Measurements from ENCODE around the gene TMEM79.

TMEM79 gene, protein sequence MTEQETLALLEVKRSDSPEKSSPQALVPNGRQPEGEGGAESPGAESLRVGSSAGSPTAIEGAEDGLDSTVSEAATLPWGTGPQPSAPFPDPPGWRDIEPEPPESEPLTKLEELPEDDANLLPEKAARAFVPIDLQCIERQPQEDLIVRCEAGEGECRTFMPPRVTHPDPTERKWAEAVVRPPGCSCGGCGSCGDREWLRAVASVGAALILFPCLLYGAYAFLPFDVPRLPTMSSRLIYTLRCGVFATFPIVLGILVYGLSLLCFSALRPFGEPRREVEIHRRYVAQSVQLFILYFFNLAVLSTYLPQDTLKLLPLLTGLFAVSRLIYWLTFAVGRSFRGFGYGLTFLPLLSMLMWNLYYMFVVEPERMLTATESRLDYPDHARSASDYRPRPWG

GRCh38 chr1:156284112-156284511 is at the start of gene TMEM79:
TSS of gene TMEM79 (plus strand) at chr1:156284325. CDS start at chr1:156285227, 902 bp downstream.
- DNase-seq, result no peak

DNA sequence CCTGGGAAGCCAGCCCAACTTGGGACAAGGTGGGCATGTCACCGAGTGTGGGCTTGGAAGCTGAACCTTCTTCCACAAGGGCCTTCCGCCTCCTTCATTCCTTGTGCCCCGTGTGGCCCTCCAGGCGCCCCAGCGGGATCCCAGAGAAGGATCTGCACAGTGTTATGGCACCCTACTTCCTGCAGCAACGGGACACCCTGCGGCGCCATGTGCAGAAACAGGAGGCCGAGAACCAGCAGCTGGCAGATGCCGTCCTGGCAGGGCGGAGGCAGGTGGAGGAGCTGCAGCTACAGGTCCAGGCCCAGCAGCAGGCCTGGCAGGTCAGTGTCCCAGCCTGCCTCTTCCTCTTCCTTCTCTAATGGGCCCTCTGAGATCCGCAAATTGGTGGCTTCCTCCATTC is 48.0 kb upstream of the TMEM79 start:
- DNase-seq, result no peak

DNA sequence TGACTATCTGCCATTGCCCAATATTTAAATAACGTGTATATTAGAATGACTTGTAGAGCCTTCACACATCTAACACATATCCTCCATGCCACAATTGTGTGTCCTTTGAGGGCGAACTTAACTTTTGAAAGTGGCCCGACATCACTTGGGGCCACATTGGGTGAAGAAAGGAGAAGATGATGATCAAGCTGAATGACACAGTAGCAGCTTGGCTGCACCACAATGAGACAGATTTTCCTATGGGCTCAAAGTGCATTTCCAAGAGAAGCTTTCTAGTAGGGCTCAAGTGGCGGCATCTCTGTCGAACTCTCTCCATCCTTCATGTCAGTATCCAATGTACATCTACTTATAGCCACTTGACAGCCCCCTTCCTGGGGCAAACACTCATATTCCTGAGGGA is 45.9 kb upstream of the TMEM79 start:
- no peak for DNase-seq

DNA sequence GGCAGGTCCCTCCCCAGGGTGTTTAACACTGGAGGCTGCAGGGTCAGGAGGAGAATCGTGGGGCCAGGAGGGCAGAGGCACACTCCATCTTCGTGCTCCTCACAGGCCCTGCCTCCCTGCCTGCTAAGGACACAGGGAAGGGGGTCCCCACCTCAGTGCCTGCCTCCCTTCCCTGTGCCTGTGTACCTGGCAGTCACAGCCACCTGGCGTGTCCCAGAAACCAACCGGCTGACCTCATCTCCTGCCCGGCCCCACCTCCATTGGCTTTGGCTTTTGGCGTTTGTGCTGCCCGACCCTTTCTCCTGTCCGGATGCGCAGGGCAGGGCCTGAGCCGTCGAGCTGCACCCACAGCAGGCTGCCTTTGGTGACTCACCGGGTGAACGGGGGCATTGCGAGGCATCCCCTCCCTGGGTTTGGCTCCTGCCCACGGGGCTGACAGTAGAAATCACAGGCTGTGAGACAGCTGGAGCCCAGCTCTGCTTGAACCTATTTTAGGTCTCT is 42.8 kb upstream of the TMEM79 start:
- DNase-seq, result no peak

GRCh38 chr1:156241926-156242325 is 42.2 kb upstream of the TMEM79 start, which contains the start of gene BGLAP:
TSS of gene BGLAP (plus strand) at chr1:156242184. CDS start at chr1:156242232, 48 bp downstream.
- DNase-seq, result no peak

GRCh38 chr1:156242738-156243137 is 41.4 kb upstream of the TMEM79 start:
- DNase-seq, result no peak

- no peak for DNase-seq
Measured at GRCh38 chr1:156244126-156244525, 40.0 kb upstream of the TMEM79 start.

GRCh38 chr1:156244712-156245111 is 39.4 kb upstream of the TMEM79 start:
- no peak for DNase-seq

GRCh38 chr1:156245451-156246232 is 38.5 kb upstream of the TMEM79 start:
- DNase-seq, result no peak

- no peak for DNase-seq
Measured at GRCh38 chr1:156246241-156246780, 37.8 kb upstream of the TMEM79 start.

DNA sequence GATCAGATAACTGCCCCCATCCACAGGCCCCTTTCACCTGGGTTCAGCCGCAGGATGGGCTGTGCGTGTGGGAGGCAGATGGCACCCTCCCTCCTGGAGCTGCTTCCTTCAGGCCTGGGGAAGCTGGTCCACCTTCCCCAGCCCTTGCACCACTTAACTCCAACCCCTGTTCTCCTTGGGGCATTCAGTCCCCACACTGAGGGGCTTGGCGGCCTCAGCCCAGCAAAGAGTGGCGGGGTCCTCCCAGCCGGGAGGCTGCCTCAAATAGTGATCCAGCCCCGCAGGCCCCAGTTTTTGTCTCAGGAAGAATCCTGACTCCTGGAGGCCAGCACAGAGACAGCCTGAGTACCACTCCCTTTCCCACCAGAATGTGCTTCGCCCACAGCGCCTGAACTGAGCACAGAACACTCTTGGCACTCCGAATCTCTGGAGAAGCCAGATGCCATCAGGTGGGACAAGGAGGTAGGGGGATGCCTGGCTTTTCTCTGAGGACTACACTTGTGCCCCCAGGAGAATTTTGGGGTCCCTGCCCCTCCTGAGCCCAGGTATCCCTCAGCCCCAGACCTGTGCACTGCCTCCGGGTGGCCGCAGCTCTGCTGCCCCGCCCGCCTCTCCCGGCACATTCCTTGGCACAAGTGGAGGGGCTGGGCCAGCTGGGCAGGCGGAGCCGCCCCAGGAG is 37.2 kb upstream of the TMEM79 start:
- no peak for DNase-seq

- DNase-seq, result no peak
Measured at GRCh38 chr1:156247460-156248322, 36.4 kb upstream of the TMEM79 start, which contains the start of gene PAQR6. TSS of gene PAQR6 (minus strand) at chr1:156248056. CDS start at chr1:156246731, 1,325 bp downstream.

- DNase-seq, result no peak
Measured at GRCh38 chr1:156248323-156248683, 35.8 kb upstream of the TMEM79 start.

DNA sequence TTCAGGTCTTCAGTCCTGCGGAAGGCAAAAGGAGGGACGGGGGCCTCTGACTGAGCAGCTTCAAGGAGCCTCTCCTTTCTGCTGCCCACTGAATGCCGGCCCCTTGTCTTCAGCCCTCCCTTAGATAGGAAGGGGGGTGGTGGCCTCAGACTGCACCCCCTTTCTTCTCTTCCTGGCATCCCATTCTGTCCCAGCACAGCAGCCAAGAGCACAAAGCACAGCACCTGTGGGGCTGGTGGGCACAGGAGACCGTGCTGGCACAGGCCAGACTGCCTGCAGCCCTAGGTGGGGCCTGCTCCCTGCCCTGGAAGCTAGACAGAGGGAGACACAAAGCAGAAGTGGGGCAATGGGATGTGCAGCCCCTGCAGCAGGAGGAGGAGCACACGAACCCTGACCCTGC is 34.5 kb upstream of the TMEM79 start:
- no peak for DNase-seq

GRCh38 chr1:156251527-156251926 is 32.6 kb upstream of the TMEM79 start:
- DNase-seq, result no peak

DNA sequence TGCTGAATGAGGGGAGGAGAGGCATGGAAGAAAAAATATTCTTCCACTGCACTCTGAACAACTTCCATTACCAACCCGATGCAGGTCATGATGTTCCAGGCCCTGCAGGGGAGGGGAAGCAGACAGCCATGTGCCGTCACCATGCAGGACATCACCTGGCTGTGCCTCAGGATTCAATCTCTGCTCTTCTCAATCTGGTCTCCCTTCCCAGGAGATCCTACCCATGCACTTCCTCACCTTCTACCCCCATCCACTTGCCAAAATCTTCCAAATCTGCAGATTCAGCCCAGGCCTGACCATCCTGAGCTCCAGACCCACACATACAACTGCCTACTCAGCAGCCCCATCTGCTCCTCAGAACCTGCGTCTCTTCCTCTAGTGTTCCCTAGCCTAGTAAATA is 30.5 kb upstream of the TMEM79 start:
- no peak for DNase-seq

- DNase-seq, result no peak
Measured at GRCh38 chr1:156257711-156258110, 26.4 kb upstream of the TMEM79 start.

DNA sequence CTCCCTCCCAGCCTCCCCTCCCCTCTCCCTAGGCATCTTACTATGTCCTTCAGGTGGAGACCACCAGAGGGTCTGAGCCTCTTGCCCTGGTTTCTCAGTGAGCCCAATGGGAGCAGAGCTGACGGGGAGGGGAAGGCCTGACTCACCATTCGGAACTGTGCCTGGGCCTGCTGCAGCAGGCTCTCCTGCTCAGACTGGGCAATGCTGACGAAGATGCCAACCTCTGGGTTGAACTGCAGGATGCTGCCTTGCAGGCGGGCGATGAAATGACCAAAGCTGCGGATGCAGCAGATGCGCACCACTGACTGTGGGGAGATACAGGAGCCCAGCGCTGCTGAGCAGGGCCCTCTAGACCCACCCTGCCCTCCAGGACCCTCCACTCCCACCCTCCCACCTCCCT is 25.3 kb upstream of the TMEM79 start:
- no peak for DNase-seq

GRCh38 chr1:156259805-156260204 is 24.3 kb upstream of the TMEM79 start:
- DNase-seq, result no peak

GRCh38 chr1:156260896-156261295 is 23.2 kb upstream of the TMEM79 start:
- DNase-seq, result no peak

- no peak for DNase-seq
Measured at GRCh38 chr1:156262461-156263287, 21.5 kb upstream of the TMEM79 start.

All from kidney glomerular epithelial cell (primary cell).